ENCODE measurements around the gene MARCKSL1. TPM values are rescaled to one million over a fixed set of nuclear protein-coding genes. Genes with fewer than 3 reads are reported as not detected.

Gene MARCKSL1
- total and polyA plus RNA-seq, 11 donors = 6.8 to 44.0 (median 12.1) TPM

- TF ChIP-seq POLR2A (IDR thresholded peaks at IDR 0.05) (no peak), CTCF (IDR thresholded peaks at IDR 0.05) (no peak)
- no peak for ATAC-seq
- Histone ChIP-seq H3K27me3 (no peaks in the 10 kb centered on the region), H3K36me3 (peaks cover 0 to 100% (median 99%) of the 10 kb centered on the region in 9 donors), H3K27ac (no peak overlapping the region), H3K4me3 (no peak overlapping the region), H3K4me1 (peaks cover 0 to 3% (median 0%) of the 10 kb centered on the region in 12 donors), H3K9me3 (no peaks in the 10 kb centered on the region)
- intact Hi-C loops (cut with DNase I) = no loop called here
- no peak for DNase-seq
- WGBS, 4 donors = 88 to 95% (median 94%) methylated on average over 10 to 11 of the region's 11 CpGs
These were observed 40.2 kb upstream of the MARCKSL1 start for GRCh38 chr1:32376199-32376598.

GRCh38 chr1:32373996-32374592, 38.1 kb upstream of the MARCKSL1 start:
- intact Hi-C loops (cut with DNase I) = no loop called here
- DNase-seq = no peak
- Histone ChIP-seq H3K27me3 (no peaks in the 10 kb centered on the region), H3K27ac (no peak overlapping the region), H3K36me3 (peaks cover 0 to 100% (median 93%) of the 10 kb centered on the region in 9 donors), H3K4me1 (peaks cover 0 to 3% (median 0%) of the 10 kb centered on the region in 12 donors), H3K9me3 (no peaks in the 10 kb centered on the region), H3K4me3 (no peak overlapping the region)
- WGBS, 4 donors = 75 to 84% (median 78%) methylated on average over 1 of the region's 1 CpG
- no peak for TF ChIP-seq POLR2A (IDR thresholded peaks at IDR 0.05)
- TF ChIP-seq CTCF (IDR thresholded peaks at IDR 0.05) = no peak
- ATAC-seq = no peak

- no peaks in the 10 kb centered on the region for H3K27me3 ChIP-seq
- peaks cover 0 to 3% (median 0%) of the 10 kb centered on the region in 12 donors for H3K4me1 ChIP-seq
- DNase-seq (no peak), ATAC-seq (peak in 1 of 4 donors; percentile 20)
- no peak overlapping the region for H3K4me3 ChIP-seq
- intact Hi-C loops (cut with DNase I) = no loop called here
- H3K36me3 ChIP-seq = peaks cover 0 to 100% (median 93%) of the 10 kb centered on the region in 9 donors
- TF ChIP-seq CTCF (IDR thresholded peaks at IDR 0.05) (no peak), POLR2A (IDR thresholded peaks at IDR 0.05) (no peak)
- H3K27ac ChIP-seq = no peak overlapping the region
- no peaks in the 10 kb centered on the region for H3K9me3 ChIP-seq
- 78 to 93% (median 85%) methylated on average over 5 of the region's 5 CpGs for WGBS, 4 donors
These were observed 36.2 kb upstream of the MARCKSL1 start for GRCh38 chr1:32372149-32372756.

- Histone ChIP-seq H3K4me3 (no peak overlapping the region), H3K9me3 (no peaks in the 10 kb centered on the region), H3K27ac (no peak overlapping the region), H3K4me1 (peaks cover 0 to 3% (median 0%) of the 10 kb centered on the region in 12 donors), H3K27me3 (no peaks in the 10 kb centered on the region), H3K36me3 (peaks cover 0 to 99% (median 88%) of the 10 kb centered on the region in 9 donors)
- TF ChIP-seq CTCF (IDR thresholded peaks at IDR 0.05) (no peak), POLR2A (IDR thresholded peaks at IDR 0.05) (no peak)
- intact Hi-C loops (cut with DNase I) = no loop called here
- WGBS, 4 donors = 91 to 97% (median 94%) methylated on average over 7 of the region's 7 CpGs
- DNase-seq (no peak), ATAC-seq (no peak)
These were observed 32.0 kb upstream of the MARCKSL1 start for GRCh38 chr1:32367912-32368635.
